HG03064 (cell line): ENCODE results near the gene FGG.

ENCODE experiments used
- ATAC-seq: cut with Tn5 transposase; IDR thresholded peaks from one replicate; pipeline ENCODE4 v1.9.1; 2021; ENCODE audit warnings: low read depth; ENCODE audit not compliant: unreplicated experiment

FGG gene

GRCh38 chr4:154612472-154613414 lies at the start of gene FGG:
FGG (minus strand) TSS chr4:154612656; CDS start chr4:154612609, 47 bp downstream.
- no peak for ATAC-seq

GRCh38 chr4:154660052-154660451 lies 47.6 kb upstream of the FGG start:
- no peak for ATAC-seq

GRCh38 chr4:154658680-154659405 lies 46.4 kb upstream of the FGG start:
- no peak for ATAC-seq

GRCh38 chr4:154643493-154643892 lies 31.0 kb upstream of the FGG start:
- ATAC-seq: no peak

GRCh38 chr4:154642373-154643009 lies 30.0 kb upstream of the FGG start:
- no peak for ATAC-seq

- ATAC-seq: no peak
Observed at GRCh38 chr4:154640999-154641398, 28.5 kb upstream of the FGG start.

- ATAC-seq: no peak
Observed at GRCh38 chr4:154634058-154634457, 21.6 kb upstream of the FGG start.

- ATAC-seq: no peak
Observed at GRCh38 chr4:154631828-154632227, 19.4 kb upstream of the FGG start.

- no peak for ATAC-seq
Observed at GRCh38 chr4:154630324-154630723, 17.9 kb upstream of the FGG start.

- peak; percentile 96 for ATAC-seq
Observed at GRCh38 chr4:154626793-154627484, 14.5 kb upstream of the FGG start.

- ATAC-seq: no peak
Observed at GRCh38 chr4:154625971-154626370, 13.5 kb upstream of the FGG start.

GRCh38 chr4:154623995-154624394 lies 11.5 kb upstream of the FGG start:
- ATAC-seq: no peak

- ATAC-seq: no peak
Observed at GRCh38 chr4:154623436-154623835, 11.0 kb upstream of the FGG start.

GRCh38 chr4:154622598-154622997 lies 10.1 kb upstream of the FGG start:
- ATAC-seq: no peak

GRCh38 chr4:154620111-154620510 lies 7.7 kb upstream of the FGG start:
- ATAC-seq: no peak

GRCh38 chr4:154618708-154619315 lies 6.4 kb upstream of the FGG start:
- ATAC-seq: peak; percentile 67

- ATAC-seq: no peak
Observed at GRCh38 chr4:154617820-154618317, 5.4 kb upstream of the FGG start.

- peak; percentile 97 for ATAC-seq
Observed at GRCh38 chr4:154616731-154617130, 4.3 kb upstream of the FGG start.

- ATAC-seq: no peak
Observed at GRCh38 chr4:154616287-154616686, 3.8 kb upstream of the FGG start.

GRCh38 chr4:154615211-154615610 lies 2.8 kb upstream of the FGG start:
- ATAC-seq: no peak
